GM19328 (cell line): Measurements from ENCODE around the gene OGN.

Source experiments
- ATAC-seq: cut with Tn5 transposase; IDR thresholded peaks from one replicate; pipeline ENCODE4 v1.9.1; 2021; ENCODE audit warnings: mild to moderate bottlenecking, moderate library complexity; ENCODE audit not compliant: unreplicated experiment

The OGN gene

DNA sequence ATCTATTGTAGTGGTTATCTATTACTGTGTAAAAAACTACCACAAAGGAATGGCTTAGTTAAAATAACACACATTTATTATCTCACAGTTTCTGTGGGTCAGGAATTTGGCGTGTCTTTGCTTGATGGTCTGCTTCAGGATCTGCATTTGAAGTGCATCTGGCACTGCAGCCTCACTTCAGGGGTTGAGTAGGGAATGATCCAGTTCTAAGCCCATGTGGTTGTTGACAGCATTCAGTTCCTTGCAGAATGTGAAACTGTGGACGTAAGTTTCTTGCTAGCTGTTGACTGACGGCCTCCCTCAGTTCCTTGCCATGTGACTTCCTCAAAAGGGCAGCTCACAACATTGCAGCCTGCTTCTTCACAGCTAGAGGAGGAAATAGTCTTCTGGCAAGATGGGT lies 2.1 kb upstream of the OGN start:
- ATAC-seq, result peak; percentile 57

DNA sequence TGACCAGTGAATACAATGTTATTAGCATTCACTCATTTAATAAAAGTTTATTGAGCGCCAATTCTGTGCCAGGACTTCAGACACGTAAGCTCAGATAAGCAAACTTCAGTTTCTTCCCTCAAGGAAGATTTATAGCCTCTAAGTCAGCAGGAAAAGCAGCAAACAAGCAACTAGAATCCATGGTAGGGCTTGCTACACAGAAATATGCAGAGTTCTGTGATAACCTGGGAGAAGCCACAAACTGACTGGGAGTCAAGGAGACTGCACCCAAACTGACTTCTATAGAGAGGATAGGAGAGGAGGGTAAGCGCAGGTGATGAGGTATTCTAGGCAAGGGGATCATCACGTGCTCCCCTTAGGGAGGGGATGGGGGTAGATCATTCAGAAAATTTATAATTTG lies 1.4 kb upstream of the OGN start:
- ATAC-seq, result no peak

DNA sequence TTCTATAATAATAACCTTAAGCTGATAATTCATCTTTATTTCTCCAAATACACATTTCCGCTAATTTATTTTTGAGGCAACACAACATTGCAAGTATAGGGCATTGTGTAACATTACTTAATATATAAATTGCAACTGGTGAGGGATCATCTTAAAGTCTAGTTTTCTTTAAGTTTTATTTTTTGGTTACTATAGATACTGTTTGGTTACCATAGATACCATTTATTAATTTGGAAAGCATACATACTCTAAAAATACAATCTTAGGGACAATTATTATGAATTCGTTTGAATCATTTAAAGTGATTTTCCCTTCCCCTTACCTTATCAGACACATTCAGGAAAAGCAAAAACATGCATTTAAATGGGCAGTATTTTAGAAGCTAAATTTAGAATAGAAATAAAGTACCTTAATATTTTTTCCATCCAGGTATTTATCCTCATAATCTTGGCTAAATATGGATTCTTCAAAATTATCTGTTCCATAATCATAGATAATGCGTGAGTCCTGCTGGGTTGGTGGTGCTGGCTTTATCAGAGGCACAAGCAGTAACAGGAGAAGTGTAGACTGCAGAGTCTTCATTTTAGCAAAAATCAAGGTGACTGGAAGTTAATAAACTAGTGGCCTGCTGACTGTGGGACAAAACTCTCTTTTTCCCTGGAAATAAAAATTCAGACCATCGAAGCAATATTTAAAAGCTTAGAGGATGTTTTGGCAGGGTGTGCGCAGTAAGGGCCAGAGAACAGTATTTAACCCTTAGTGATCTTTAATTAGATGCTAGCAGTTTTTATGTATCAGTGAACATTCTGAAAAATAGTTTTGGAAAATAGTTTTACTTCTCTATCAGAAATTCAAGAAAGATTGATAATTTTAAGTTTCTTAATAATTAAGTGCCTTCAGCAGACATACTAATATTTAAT lies 1.3 kb downstream of the OGN start:
- ATAC-seq, result no peak

DNA sequence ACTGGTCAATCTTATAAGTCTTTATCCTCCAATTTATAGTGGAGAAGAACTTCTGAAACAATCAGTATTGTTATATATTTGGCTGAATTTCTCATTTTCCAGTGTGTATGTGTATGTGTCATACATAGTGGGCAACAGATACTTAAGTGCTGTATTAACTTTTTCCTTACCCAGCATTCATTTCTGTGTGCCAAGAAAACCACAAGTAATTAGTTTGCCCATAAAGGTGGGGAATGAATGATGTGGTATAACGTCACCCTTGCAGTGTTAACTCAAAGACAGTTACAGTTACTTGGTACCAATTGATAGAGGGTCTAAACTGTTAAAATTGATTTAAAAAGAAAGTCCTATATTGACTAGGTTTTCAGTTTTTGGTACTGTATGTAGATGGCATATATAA lies 2.0 kb downstream of the OGN start:
- no peak for ATAC-seq

DNA sequence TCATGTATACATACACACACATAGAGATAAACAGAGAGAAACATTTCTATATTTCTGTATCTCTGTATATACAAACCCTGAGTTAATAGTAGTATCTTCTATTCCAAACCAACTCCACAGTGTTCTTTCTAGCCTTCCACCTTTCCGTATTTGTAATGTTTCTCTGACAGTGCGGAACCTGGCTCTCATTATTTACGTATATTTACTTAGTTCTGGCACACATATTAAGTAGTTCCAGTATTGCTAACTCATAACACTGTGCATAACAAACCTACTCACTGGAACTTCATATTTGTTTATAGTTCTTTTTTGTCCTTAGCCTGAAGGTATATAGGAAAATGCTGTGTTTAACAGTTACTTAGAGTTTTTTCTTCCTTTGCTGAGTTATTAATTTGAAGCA lies 6.5 kb downstream of the OGN start:
- ATAC-seq, result no peak

DNA sequence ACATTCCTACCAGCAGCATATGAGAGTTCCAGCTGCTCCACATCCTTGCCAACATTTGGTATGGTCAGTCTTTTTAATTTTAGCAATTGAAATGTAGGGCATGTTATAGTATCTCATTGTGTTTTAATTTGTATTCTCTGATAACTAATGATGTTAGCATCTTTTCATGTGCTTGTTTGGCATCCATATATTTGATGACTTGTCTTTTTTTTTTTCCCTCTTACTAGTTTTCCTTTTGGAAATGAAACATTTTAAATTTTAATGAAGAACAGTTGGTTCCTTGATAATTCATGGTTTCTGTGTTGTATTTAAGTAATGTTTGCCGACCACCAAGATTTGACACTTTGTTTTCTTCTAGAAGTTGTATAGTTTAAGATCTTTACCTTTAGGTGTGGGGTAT lies 8.8 kb downstream of the OGN start:
- ATAC-seq, result no peak

DNA sequence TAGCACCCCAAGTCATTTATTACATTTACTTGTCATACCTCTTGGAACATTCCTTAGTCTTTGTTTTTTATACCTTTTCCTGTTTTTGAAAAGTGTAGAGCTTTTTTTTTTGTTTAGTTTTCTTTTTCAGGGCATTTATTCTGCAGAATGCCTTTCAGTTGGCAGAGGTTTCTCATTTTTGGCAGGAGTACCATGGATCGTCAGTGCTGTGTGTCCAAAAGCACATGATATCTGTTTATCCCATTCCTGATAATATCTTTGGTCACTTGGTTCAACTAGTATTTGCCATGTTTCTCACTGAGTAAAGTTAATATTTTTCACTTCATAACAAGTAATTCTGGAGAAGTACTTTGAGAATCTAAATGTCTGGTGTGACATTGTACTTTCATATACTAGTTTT lies 10.7 kb downstream of the OGN start:
- no peak for ATAC-seq

DNA sequence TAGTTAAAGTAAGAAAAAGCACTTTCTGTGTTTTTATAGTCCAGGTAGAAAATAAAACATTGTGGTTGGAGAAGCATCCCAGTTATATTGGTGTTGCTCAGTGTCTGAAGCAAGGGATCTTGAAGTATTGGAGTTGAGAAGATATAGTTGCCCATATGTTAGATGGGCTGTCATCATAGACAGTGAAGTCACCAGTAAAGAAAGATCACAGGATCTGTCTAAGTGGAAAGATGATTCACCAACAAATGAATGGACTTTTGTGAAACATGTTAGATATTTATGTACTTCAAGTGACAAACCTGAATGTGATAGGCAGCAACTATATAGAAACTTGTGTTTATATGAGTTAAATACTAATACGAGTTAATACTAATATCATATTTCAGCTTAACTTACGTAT lies 11.7 kb downstream of the OGN start:
- no peak for ATAC-seq

DNA sequence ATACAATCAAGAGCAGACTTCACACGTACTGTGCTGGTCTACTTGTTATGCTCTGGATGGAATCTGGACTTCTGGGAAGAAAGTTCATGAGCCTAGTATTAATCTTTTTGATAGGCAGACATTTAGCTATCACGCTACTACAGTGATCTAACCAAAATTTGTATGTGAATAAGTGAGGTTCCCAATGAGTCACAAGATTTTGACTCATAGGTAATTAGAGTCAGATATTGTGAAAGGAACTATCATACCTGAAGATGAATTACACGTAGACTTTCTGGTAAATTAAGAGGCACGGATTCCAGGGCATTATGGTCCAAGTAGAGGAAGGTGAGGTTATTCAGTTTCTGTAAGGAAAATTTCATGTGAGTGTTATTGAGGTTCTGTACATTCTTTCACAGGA lies 18.4 kb downstream of the OGN start:
- no peak for ATAC-seq

DNA sequence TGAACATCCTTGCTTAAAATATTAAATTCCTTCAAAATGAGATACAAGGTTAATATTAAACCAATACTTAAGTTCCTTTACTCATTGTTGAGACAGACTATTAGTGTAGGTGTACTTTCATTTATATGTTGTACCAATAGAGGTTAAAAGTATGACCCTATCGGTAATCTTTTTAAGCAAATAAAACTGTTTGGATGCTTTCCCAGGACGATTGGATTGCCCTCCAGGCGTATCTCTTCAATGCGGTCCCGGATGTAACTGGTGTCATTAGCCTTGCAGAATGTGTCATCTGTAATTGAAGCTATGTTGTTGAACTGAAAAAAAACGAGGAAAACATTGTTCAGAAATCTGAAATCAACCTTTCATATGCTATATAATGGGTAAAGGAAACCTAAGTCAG lies 18.9 kb downstream of the OGN start:
- ATAC-seq, result no peak

DNA sequence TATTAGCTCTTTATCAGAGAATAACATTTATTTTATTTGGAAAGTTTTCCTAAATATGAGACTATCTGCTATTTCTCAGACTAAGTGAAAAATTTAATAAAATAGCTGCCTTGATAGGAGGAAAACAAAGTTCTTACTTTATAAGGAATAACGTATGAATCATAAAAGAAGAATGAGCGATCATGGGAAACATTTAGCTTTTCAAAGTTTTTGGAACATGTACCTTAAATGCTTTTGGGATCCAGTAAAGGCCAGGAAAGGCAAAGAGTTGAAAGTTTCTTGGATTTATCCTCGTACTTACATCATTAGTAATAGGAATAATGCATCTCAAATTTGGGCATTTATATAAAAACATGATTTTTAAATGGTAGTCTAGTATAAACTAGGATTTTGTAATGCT lies 19.4 kb downstream of the OGN start:
- no peak for ATAC-seq

DNA sequence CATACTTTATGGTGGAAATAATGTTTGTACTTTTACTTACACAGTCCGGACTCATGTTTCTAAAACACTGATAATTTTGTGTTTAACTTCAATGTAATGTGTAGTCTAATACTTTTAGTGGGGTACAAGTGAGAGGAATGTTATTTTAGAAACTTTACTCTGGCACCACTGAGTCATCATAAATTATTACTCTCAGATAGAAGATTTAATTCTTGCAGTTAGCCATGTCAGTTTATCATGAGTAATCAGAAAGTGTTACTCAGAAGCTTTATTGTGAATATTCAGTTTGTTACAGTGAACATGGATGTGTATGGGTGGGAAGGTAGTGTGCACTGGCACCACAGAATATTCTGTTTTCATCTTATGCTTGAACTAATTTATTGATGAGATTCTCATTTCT lies 20.0 kb downstream of the OGN start:
- no peak for ATAC-seq

DNA sequence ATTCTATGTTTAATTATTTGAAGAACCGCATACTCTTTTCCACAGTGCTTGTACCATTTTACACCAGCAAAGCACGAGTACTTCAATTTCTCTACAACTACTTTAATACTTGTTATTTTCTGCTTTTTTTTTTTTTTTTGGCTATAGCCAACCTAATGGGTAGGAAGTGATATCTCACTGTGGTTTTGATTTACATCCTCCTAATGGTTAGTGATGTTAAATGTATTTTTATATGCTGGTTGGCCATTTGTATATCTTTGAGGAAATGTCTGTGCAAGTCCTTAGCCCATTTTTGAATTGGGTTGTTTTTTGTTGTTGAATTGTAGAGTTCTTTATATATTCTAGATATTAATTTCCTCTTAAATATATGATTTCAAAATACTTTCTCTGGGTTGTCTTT lies 22.6 kb downstream of the OGN start:
- ATAC-seq, result no peak

DNA sequence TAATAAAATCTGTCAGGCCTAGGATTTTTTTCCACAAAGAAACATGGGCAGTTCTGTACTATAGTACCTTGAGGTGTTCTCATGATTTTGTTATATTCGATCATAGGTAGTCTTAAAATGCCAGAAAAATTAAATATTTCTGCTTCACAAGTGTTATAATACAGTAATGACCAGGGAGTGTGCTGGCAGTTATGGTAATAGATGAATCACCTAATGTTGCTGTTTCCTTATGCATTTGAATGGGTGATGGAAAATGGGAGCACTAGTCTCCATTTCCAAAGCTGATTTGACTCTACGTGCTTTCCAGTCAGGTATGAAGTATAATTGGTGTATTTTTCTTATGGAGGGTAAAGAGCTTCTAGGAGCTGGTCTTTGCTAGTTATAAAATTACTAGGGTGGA lies 23.8 kb downstream of the OGN start:
- no peak for ATAC-seq

DNA sequence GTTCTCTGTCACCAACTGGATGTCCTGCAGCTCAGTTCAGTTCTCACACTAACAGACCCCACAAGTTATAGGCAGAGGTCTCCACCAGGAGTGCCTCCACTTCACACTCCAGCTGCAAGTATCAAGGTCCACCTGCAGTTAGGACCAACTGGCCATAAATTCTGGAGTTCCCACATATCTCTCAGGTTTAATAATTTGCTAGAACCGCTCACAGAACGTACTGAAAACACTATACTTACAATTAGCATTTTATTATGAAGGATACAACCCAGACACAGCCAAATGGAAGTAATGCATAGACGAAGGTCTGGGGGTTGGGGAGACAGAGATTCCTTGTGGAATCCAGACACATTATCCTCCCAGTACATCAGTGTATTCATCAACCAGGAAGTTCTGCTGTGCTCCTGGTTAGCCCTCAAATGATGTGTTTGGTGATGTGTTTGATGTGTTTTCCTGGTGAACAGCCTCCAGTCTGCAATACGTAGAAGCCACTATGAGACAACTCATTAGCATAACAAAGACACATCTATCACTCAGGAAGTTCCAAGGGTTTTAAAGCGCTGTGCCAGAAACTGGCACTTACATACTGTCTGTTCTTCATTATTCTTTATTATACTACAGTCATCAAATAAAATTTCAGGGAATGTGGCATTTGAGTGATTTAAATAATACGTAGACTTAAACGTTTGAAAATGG lies 25.4 kb downstream of the OGN start:
- no peak for ATAC-seq

DNA sequence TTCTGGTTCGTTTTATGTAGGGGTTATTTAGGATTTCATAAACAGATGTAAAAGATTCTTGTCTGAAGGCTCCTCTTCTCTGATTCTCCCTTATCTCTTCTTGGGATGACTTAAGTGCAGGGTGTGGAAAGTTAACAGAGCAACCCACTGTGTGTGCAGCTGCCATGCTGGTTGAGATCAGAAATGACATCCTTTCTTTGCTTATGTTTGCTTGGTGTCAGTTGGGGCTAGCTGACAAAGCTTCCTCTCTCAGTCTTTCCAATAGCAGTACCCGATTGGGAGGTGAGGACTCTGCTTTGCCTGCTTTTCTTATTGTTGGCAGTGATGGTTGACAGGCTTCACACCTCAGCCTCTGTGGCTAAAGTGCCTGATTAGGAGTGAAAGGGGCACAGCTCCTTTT lies 26.5 kb downstream of the OGN start:
- no peak for ATAC-seq

DNA sequence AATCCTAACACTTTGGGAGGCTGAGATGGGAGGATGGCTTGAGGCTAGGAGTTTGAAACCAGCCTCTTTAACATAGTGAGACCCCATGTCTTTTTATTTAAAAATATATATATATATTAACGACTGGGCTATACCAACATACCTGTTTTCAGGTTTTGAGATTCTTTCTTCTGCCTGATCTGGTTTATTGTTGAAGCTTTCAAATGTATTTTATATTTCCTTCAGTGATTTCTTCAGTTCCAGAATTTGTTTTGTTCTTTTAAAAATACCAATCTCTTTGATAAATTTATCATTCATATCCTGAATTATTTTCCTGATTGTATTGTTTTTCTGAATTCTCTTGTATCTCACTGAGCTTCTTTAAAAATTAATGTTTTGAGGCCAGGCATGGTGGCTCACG lies 31.2 kb downstream of the OGN start:
- ATAC-seq, result no peak

DNA sequence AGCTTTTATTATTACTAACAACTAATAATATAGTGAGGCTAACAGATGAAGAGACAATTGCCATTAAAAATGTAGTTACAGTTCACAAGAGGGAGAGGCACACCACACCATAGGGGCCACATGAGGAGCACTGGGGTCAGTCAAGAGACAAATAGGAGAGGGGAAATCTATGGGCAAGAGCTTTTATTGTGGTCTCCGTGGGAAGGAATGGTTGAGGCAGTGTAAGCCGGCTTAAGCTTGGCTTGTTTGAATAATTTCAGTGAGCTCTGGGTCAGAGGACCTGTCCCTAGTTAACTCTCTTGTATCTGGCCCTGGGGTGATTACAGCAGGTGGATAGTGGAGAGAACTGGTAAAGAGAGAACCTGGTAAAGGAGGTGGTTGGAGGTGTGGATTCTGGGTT lies 35.3 kb downstream of the OGN start:
- no peak for ATAC-seq

DNA sequence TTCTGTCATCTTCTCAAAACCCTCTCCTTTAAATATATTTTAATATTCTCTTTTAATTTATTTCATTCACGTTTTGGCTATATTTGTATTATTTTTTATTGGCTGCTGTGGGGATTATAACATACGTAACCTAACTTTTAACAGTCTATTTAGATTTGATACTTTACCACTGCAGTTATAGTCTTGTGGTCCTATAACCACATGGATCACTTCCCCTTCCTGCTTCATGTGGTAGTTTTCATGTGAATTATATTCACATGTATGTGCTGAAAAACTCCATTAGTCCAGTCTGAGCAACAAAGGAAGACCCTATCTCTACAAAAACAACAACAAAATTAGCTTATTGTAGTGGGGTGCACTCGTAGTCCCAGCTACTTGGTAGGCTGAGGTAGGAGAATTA lies 44.3 kb downstream of the OGN start:
- no peak for ATAC-seq

DNA sequence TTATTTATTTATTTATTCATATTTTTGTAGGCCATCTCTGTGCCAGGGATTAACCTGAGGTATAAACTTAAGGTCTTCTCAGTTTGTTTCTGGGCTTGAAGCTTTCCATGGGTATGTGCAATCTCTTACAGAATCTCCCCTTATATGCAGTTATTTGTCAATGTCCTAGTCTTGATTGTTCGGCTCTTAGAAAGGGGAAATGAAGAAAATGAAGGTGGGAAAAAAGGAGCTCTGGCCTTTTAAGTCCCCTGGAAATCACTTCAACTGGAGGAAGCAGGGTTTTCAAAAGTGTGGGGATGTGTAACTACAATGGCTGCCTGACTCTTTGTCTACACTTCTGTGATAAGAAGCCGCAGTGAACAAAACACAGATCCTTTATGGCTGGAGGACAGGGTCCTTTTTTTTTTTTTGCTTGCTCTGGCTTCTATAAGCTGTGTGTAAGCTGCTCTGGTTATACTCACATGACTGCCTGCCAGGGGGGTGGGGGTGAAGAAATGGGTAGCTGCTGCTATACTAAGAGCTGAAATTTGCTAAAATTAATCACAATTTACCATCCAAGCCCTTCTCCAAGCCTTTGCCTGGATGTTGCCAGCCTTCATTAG lies 44.9 kb downstream of the OGN start:
- ATAC-seq, result no peak

DNA sequence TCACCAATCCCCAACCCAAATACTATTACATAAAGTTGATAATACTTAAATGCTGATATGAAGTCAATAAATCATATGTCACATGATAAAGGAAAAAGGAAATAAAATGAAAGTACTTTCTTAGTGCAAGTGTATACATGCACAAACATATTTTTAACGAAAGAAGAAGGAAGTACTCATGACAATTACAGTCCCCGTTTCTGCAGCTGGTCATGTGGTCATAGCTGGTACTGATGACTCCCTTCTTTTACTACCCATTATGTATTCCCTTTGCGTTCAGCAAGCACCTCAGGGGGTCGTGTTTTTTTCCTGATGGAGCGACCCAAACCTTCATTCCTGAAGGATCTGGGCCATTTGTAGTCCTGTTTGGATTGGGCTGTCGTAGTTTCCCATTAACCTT lies 51.3 kb downstream of the OGN start:
- no peak for ATAC-seq

DNA sequence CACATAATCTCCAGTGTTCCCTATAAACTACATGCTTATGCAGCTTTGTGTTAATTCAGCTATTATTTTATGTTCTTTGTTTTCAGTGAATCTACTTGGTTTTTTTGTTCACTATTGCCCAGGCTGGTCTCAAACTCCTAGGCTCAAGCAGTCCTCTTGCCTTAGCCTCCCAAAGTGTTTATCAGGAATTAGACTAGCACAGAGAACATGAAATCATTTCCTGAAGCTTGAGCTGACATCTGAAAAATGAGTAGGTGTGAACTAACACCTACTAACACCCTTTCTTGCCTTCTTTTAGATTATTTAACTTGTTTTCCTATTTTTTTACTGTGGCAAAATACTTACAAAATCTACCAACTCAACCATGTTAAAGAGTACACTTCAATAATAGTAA lies 53.6 kb downstream of the OGN start:
- no peak for ATAC-seq
